ENCODE results near the gene DIS3L2. TPM values are rescaled to one million over a fixed set of nuclear protein-coding genes. Genes with fewer than 3 reads are reported as not detected.

Gene DIS3L2
- total and polyA plus RNA-seq, 8 donors, result 13.0 to 24.0 (median 16.8) TPM

GRCh38 chr2:232292395-232293154, 331.1 kb downstream of the DIS3L2 start:
- 75 to 76% methylated on average over 9 of the region's 9 CpGs for WGBS, 2 donors
- Histone ChIP-seq H3K9me3 (no peaks in the 10 kb centered on the region), H3K27me3 (no peaks in the 10 kb centered on the region), H3K36me3 (no peaks in the 10 kb centered on the region), H3K4me1 (no peaks in the 10 kb centered on the region), H3K27ac (no peak overlapping the region), H3K4me3 (no peak overlapping the region)
- ATAC-seq, result peak; percentile 50 to 83 (median 75)
- peak; percentile 23 to 52 (median 48) for TF ChIP-seq CTCF (IDR thresholded peaks at IDR 0.05)
- peak in 5 of 6 donors; percentile 9 to 75 (median 45) for DNase-seq
- FAIRE-seq, result no peak
- intact Hi-C loops (cut with DNase I), result no loop called here

- ATAC-seq (no peak), FAIRE-seq (no peak), DNase-seq (no peak)
- TF ChIP-seq CTCF (IDR thresholded peaks at IDR 0.05), result no peak
- intact Hi-C loops (cut with DNase I), result no loop called here
- Histone ChIP-seq H3K4me1 (no peaks in the 10 kb centered on the region), H3K36me3 (no peaks in the 10 kb centered on the region), H3K27me3 (no peaks in the 10 kb centered on the region), H3K27ac (no peak overlapping the region), H3K4me3 (no peak overlapping the region), H3K9me3 (no peaks in the 10 kb centered on the region)
- WGBS, 2 donors, result 84% methylated on average over 6 of the region's 6 CpGs
Observed at GRCh38 chr2:232293191-232293590, 331.7 kb downstream of the DIS3L2 start.

- Histone ChIP-seq H3K9me3 (no peaks in the 10 kb centered on the region), H3K4me1 (no peaks in the 10 kb centered on the region), H3K27me3 (no peaks in the 10 kb centered on the region), H3K27ac (no peak overlapping the region), H3K4me3 (no peak overlapping the region), H3K36me3 (no peaks in the 10 kb centered on the region)
- no peak for FAIRE-seq
- DNase-seq, result no peak
- intact Hi-C loops (cut with DNase I), result no loop called here
- no peak for ATAC-seq
- whole genome bisulfite sequencing, 2 donors, result 96 to 100% methylated on average over 1 of the region's 1 CpG
- TF ChIP-seq CTCF (IDR thresholded peaks at IDR 0.05), result no peak
Observed at GRCh38 chr2:232295971-232296370, 334.5 kb downstream of the DIS3L2 start.

GRCh38 chr2:232296776-232297525, 335.4 kb downstream of the DIS3L2 start:
- DNase-seq, result no peak
- intact Hi-C loops (cut with DNase I), result no loop called here

More at GRCh38 chr2:232296776-232297525, 335.4 kb downstream of the DIS3L2 start:
- no peaks in the 10 kb centered on the region for H3K27me3 ChIP-seq
- no peak for TF ChIP-seq CTCF (IDR thresholded peaks at IDR 0.05)
- FAIRE-seq (no peak), ATAC-seq (no peak)
- WGBS, 2 donors, result 92 to 98% methylated on average over 3 of the region's 3 CpGs
- no peak overlapping the region for H3K27ac ChIP-seq
- no peaks in the 10 kb centered on the region for H3K9me3 ChIP-seq
- H3K4me1 ChIP-seq, result no peaks in the 10 kb centered on the region
- H3K4me3 ChIP-seq, result no peak overlapping the region
- H3K36me3 ChIP-seq, result no peaks in the 10 kb centered on the region

Measured in pancreas (tissue), 10 donors.